ENCODE data around the gene TAF1C.

TAF1C gene

DNA sequence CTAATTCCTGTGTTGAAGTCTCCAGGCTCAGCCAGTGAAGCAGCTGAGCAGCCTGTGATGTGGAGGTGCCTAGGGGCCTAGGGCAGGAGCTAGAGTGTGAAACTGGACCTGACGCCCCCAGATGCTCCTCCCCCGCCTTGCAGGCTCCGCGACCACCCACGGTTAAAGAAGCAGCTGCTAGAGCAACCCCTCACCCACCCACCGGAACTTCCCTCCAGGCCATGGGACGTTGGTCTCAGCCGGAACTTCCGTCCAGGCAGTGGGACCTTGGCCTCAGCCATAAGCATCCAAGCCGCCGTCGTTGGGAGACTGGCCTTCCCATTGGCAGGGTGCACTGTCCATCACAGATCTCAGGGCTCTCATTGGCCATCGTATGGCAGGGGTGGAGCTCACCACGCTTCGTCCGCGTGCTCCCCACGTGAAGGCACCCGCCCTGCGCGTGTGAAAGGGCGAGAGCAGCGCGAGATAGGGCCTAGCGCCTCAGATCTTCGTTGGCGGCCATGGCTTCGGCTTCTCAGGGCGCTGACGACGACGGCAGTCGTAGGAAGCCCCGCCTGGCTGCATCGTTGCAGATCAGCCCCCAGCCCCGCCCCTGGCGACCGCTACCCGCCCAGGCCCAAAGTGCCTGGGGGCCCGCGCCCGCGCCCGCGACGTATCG is 4.0 kb upstream of the TAF1C start, which contains the start of gene ADAD2:
ADAD2 (plus strand) TSS at position 427 of the 658 bp plus-strand sequence; CDS start at position 501, 74 bp downstream.
- Histone ChIP-seq H3K9me3 (ENCODE audit: low read length) (no peaks in the 10 kb centered on the region), H2AFZ (ENCODE audit: low read depth, low read length) (no peak within 1 kb of the TSS), H3K36me3 (ENCODE audit: insufficient read depth, low read length) (no peaks in the 10 kb centered on the region), H3K4me3 (ENCODE audit: low read length) (no peak within 1 kb of the TSS), H3K4me1 (ENCODE audit: insufficient read depth, low read length) (peaks cover 3% of the 10 kb centered on the region), H3K27me3 (ENCODE audit: insufficient read depth, low read length) (no peaks in the 10 kb centered on the region)

DNA sequence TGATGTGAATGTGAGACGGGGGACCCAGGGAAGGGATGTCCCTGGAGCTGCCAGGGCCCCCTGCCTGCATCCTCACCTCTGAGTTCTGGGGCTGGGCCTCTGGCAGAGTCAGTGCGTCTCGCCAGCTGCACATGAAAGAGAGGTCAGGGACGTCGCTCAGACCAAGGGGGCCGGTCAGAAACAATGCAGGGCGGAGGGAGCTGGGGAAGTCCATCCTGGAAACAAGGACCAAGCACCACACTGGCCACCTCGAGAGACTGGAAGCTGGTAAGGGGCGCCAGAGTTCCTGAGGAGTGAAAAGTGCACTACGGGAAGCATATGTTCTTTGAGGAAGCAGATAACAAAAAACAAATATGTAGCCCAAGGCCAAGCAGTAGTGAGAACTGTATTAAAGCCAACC is 2.1 kb downstream of the TAF1C start:
- H2AFZ ChIP-seq (ENCODE audit: low read depth, low read length): no peak overlapping the region
- no peak overlapping the region for H3K4me3 ChIP-seq (ENCODE audit: low read length)
- no peaks in the 10 kb centered on the region for H3K27me3 ChIP-seq (ENCODE audit: insufficient read depth, low read length)
- H3K4me1 ChIP-seq (ENCODE audit: insufficient read depth, low read length): peaks cover 11% of the 10 kb centered on the region
- H3K9me3 ChIP-seq (ENCODE audit: low read length): no peaks in the 10 kb centered on the region
- peaks cover 51% of the 10 kb centered on the region for H3K36me3 ChIP-seq (ENCODE audit: insufficient read depth, low read length)

DNA sequence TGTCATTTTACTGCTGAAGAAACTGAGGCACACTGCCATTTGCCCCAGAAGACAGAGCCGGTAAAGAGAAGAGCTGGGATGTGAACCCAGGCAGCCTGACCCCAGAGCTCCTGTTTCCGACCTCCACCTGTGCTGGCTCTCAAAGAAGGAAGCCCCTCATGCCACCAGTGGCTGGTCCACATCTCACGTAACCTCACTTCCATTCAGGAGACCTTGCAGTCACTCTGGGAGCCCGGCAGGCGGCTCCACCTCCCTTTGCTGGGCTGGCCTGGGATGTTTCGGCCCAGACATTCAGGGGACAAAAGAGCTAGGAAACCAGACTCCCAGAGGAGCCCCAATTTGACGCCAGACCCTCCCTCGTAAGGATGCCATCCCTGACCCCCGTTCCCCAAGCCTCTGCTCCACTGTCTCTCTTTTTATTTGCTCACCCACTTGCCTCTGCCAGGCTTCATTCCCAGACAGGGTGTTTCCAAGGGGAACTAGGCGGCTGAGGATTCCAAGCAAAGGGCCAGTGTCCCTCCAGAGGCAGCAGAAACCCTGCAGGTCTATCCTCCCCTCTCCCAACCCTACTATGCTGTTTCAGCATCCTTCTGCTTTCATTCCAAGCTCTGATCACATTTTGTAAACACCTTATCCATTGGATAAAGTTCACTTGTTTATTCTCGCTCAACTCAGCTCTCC is 2.8 kb downstream of the TAF1C start:
- Histone ChIP-seq H2AFZ (ENCODE audit: low read depth, low read length) (no peak overlapping the region), H3K9me3 (ENCODE audit: low read length) (no peaks in the 10 kb centered on the region), H3K36me3 (ENCODE audit: insufficient read depth, low read length) (peaks cover 58% of the 10 kb centered on the region), H3K4me3 (ENCODE audit: low read length) (no peak overlapping the region), H3K4me1 (ENCODE audit: insufficient read depth, low read length) (peaks cover 11% of the 10 kb centered on the region), H3K27me3 (ENCODE audit: insufficient read depth, low read length) (no peaks in the 10 kb centered on the region)

DNA sequence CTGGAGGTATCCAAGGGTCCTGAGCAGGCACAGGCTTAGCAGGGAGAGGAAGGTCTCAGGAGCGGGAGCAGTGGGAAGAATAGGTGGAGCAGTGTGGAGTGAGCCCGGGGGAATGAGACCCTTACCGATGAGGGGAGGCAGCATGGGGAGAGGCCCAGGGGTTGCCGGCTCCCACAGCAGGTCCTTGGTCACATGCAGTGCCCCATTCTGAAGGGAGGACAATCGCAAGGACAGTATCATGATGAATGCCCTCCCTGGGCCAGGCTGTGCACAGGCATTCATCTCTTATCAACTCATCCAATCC is 3.3 kb downstream of the TAF1C start:
- H3K36me3 ChIP-seq (ENCODE audit: insufficient read depth, low read length): peaks cover 62% of the 10 kb centered on the region

DNA sequence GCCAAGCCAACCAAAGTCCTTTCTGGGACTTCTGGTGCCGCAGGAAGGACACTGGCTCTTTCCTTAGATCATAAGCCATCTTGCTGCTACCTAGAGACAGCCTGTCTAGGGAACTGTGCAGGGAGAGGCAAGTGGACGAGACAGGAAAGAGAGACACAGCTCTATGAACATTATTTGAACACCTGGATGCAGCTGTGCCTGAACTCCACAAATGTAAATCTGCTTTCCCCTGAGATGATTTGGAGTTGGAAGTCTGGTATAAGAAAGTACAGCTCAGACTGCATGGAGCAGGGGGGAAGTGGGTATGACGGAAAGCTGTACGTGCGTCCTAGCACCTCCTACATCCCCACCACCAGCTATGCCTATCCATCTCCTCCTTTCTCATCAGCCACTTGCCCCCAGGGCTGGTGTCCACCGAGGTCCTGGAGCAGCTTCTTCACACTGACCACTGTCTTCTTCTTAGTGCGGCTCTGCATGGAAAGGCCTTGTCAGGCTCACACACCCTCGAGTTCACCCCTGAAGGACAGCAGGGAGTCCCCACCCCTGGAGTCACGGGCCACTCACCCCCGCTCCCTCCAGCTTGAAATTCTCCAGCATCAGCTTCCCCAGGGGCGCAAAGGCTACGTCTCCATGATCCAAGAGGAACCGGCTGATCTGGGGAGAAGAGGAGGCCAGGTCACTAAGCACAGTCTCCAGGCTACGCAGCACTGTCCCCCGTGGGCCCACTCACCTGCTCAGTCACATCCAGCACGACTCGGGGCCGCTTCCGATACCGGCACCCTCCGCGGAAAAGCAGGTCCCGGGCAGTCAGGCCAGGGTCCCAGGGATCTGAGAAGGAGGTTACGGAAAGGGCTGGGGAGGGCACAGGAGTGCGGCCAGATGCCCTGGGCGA is 3.9 kb downstream of the TAF1C start:
- no peaks in the 10 kb centered on the region for H3K27me3 ChIP-seq (ENCODE audit: insufficient read depth, low read length)
- H3K4me3 ChIP-seq (ENCODE audit: low read length): no peak overlapping the region
- peaks cover 11% of the 10 kb centered on the region for H3K4me1 ChIP-seq (ENCODE audit: insufficient read depth, low read length)
- H3K36me3 ChIP-seq (ENCODE audit: insufficient read depth, low read length): peaks cover 68% of the 10 kb centered on the region
- H3K9me3 ChIP-seq (ENCODE audit: low read length): no peaks in the 10 kb centered on the region
- no peak overlapping the region for H2AFZ ChIP-seq (ENCODE audit: low read depth, low read length)

More for the DNA sequence above, 3.3 kb downstream of the TAF1C start:
- no peak overlapping the region for H3K4me3 ChIP-seq (ENCODE audit: low read length)
- peaks cover 11% of the 10 kb centered on the region for H3K4me1 ChIP-seq (ENCODE audit: insufficient read depth, low read length)
- H2AFZ ChIP-seq (ENCODE audit: low read depth, low read length): no peak overlapping the region
- H3K9me3 ChIP-seq (ENCODE audit: low read length): no peaks in the 10 kb centered on the region
- H3K27me3 ChIP-seq (ENCODE audit: insufficient read depth, low read length): no peaks in the 10 kb centered on the region

DNA sequence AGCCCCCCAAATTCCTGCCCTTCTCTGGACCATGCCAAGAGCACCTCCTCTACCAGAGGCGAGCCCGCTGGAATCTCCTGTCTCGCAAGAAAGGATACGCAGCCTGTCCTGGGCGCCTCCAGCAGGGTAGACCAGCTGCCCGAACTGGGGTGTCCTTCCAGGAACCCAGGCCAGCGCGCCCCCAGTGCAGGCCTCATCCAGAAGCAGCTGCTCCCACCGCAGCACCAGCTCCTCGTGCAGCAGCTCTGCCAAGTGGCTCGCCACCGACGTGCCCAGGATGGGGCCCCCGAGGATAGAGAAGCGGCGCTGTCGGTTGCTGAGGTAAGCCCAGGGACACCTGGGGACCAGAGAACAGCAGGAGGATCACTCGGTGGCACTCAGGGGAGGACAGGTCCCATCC is 4.8 kb downstream of the TAF1C start:
- Histone ChIP-seq H3K36me3 (ENCODE audit: insufficient read depth, low read length) (peaks cover 69% of the 10 kb centered on the region), H3K4me3 (ENCODE audit: low read length) (no peak overlapping the region), H3K27me3 (ENCODE audit: insufficient read depth, low read length) (no peaks in the 10 kb centered on the region), H3K4me1 (ENCODE audit: insufficient read depth, low read length) (peaks cover 16% of the 10 kb centered on the region), H3K9me3 (ENCODE audit: low read length) (no peaks in the 10 kb centered on the region), H2AFZ (ENCODE audit: low read depth, low read length) (no peak overlapping the region)

DNA sequence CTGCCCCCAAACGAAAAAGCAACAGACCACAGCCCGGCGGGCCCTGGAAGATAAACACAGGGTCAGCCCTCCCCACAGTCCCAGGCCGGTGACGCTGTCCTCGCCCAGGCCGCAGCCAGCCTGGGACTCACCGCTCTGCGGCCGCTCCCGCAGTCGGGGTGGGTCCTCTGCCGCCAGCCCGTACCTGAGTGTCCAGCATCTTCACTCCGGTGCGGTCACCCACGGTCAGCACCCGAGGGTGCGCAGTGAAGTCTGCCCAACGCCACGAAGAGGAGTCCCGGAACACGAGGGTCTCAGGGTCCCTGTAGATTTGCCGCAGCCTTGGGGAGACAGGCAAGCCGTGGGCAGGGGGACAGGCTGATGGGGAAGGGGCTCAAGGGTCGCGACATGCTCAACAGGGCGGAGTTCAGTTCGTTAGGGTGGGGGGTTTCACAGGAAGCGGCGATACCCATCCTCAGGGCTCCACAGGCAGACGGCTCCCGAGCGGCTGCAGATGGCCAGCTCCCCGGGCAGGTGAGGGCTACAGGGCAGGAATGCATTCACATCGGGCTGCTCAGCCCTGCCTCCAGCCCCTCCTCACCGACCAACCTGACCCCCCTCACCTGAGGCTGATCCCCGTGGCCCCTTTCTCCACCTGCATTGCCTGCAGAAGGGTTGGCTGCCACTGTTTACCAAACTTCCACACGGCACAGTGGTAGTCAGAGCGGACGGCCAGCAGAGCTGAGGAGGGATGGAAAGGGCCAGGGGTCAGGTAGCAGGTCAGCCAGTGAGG is 5.5 kb downstream of the TAF1C start:
- peaks cover 69% of the 10 kb centered on the region for H3K36me3 ChIP-seq (ENCODE audit: insufficient read depth, low read length)
- H3K27me3 ChIP-seq (ENCODE audit: insufficient read depth, low read length): no peaks in the 10 kb centered on the region
- H3K4me3 ChIP-seq (ENCODE audit: low read length): no peak overlapping the region
- H3K9me3 ChIP-seq (ENCODE audit: low read length): no peaks in the 10 kb centered on the region
- H2AFZ ChIP-seq (ENCODE audit: low read depth, low read length): no peak overlapping the region
- H3K4me1 ChIP-seq (ENCODE audit: insufficient read depth, low read length): peaks cover 24% of the 10 kb centered on the region

DNA sequence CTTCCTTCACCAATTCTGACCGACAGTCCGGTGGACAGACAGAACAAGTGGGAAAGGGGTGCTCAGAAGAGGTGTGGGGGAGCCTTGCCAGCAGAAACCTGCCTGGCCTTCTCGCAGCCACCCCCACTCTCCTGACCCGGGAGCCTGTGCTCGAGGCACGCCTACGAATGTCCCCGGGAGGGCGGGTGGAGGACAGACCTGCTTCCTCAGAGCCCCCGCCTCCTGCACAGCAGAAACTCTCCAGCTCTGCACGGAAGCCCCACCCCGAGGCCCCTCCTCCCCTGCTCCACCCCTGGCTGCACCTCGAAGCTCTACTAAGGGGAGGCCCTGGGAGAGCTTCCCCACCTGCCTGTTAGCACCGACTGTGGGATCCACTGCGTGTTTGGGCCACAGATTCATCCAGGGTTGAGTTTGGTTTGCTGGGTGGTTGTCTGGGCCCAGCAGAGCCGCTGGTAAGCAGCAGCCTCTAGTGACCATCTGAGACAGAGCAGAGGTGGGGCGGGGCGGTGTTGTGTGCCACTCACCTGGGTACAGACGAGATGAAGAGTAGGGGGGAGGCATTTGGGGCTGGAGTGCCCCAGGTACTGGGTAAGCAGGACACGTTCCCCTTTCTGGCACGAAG is 6.2 kb downstream of the TAF1C start:
- H3K36me3 ChIP-seq (ENCODE audit: insufficient read depth, low read length): peaks cover 69% of the 10 kb centered on the region
- H3K4me1 ChIP-seq (ENCODE audit: insufficient read depth, low read length): peaks cover 22% of the 10 kb centered on the region
- H3K9me3 ChIP-seq (ENCODE audit: low read length): no peaks in the 10 kb centered on the region
- no peak overlapping the region for H3K4me3 ChIP-seq (ENCODE audit: low read length)
- no peak overlapping the region for H2AFZ ChIP-seq (ENCODE audit: low read depth, low read length)
- no peaks in the 10 kb centered on the region for H3K27me3 ChIP-seq (ENCODE audit: insufficient read depth, low read length)

DNA sequence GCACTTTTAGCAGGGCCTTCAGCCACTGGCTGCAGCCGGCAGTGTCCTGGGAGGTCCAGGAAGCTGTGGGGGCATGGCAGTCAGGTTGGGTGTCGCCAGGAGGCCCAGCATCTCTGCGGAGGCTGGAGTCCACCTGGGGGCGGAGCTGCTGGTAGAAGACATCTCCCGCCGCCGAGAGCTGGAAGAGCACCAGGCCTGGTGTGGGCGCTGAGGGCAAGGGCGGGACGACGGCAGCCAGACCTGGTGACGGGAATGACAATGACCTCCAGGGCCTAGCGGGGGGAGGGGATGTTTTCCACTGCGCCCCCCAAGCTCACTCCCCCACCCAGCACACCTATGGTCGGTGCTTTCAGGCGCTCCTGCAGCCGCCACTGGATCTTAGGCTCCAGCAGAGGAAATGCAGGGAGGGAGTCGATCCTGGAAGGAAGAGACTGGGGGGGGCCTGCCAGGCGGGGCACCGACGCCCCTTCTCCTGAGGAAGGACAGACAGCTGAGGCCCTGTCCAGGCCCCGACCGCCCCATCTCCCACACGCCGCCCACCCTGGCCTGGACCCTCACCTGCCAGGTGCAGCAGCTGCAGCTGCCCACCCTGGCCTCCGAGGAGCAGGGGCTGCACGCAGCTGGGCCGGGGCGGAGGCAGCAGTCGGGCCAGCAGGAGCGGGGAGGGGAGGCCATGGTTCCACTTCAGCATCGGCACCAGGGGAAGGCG is 7.1 kb downstream of the TAF1C start:
- Histone ChIP-seq H3K36me3 (ENCODE audit: insufficient read depth, low read length) (peaks cover 62% of the 10 kb centered on the region), H3K27me3 (ENCODE audit: insufficient read depth, low read length) (no peaks in the 10 kb centered on the region), H3K9me3 (ENCODE audit: low read length) (no peaks in the 10 kb centered on the region), H3K4me1 (ENCODE audit: insufficient read depth, low read length) (peaks cover 16% of the 10 kb centered on the region), H2AFZ (ENCODE audit: low read depth, low read length) (no peak overlapping the region), H3K4me3 (ENCODE audit: low read length) (no peak overlapping the region)

DNA sequence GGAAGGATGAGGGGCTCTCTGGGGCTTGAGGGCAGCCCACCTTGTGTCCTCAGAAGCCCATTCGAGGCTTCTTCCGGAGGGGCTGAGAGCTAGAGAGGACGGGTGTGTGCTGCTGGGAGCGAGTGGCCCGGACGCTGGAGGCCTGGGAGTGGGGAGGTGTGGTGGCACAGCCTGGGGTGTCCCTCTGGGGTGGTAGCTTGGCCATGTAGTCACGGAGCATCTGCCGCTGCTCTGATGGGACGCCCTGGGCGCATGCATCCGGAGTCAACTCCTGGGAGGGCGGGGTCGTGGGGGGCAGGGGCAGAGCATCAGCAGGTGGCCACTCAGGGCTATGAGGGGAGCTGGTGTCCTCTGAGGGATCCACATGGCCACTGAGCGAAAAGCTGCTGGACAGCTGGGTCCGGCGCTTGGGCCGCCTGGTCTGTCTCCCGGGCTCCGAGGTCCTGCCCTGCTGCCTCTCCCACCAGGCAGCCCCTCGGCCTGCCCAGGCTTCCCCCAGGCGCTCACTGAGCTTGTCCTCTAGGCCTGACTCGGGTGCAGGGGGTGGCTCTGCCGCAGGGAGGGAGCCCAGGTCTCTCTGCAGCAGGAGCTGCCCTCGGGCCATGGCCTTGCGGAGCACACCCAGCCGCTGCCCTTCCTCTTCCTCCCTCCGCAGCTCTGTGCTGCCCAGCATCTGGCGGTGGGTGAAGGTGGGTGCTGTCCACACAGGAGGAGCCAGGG is 7.8 kb downstream of the TAF1C start:
- Histone ChIP-seq H3K36me3 (ENCODE audit: insufficient read depth, low read length) (peaks cover 55% of the 10 kb centered on the region), H3K4me3 (ENCODE audit: low read length) (no peak overlapping the region), H3K9me3 (ENCODE audit: low read length) (no peaks in the 10 kb centered on the region), H2AFZ (ENCODE audit: low read depth, low read length) (no peak overlapping the region), H3K4me1 (ENCODE audit: insufficient read depth, low read length) (peaks cover 16% of the 10 kb centered on the region), H3K27me3 (ENCODE audit: insufficient read depth, low read length) (no peaks in the 10 kb centered on the region)

DNA sequence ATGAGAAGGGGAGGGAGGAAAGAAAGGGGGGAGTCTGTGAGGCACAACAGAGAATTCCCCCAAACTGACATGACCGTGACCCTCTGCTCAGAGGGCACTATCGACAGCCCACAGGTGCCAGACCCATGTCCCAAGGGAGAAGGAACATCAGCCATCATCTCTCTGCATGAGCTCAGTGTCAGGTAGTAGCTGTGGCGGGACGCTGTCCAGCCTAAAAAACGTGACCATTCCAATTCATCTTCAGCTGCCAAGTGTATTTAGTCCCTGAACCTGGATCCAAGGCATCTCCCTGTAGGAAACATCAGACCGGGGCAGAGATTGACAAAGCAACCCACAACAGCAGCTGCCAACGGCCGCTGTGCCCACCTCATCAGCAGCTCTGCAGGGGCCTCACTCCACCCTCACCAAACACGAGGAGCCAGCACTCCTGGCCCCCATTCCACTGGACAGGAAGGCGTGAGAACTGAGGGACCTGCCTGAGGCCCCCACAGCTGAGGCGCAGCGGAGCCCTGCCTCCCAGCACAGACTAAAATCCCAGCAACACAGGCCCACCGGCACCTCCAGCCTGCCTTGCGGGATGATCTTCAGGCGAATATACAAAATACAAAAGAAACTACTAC is 8.6 kb downstream of the TAF1C start:
- no peak overlapping the region for H3K4me3 ChIP-seq (ENCODE audit: low read length)
- no peaks in the 10 kb centered on the region for H3K27me3 ChIP-seq (ENCODE audit: insufficient read depth, low read length)
- H3K4me1 ChIP-seq (ENCODE audit: insufficient read depth, low read length): peaks cover 16% of the 10 kb centered on the region
- no peak overlapping the region for H2AFZ ChIP-seq (ENCODE audit: low read depth, low read length)
- no peaks in the 10 kb centered on the region for H3K9me3 ChIP-seq (ENCODE audit: low read length)
- peaks cover 47% of the 10 kb centered on the region for H3K36me3 ChIP-seq (ENCODE audit: insufficient read depth, low read length)
